Right lobe of liver (tissue), 4 donors: ENCODE measurements around the gene SEMA7A.

Experiments used
- CTCF ChIP-seq, 4 donors: fragments of 200-600 bp in 3 of 4; fragments of 450-650 bp in 1 of 4; IDR thresholded peaks; one replicate each; pipeline versions ENCODE4 v1.5.1 to v1.8.0; 2016 to 2022; ENCODE audit warnings: antibody characterized with exemption in 4 of 4, mild to moderate bottlenecking in 2 of 4
- POLR2A ChIP-seq: fragments of 450-650 bp; IDR thresholded peaks from one replicate; pipeline ENCODE4 v1.6.1; 2017; ENCODE audit warnings: antibody characterized with exemption, mild to moderate bottlenecking
- donor health status: DM: no; HTN: no; CAD: no.
- donor health status: DM: no; HTN: no; CAD: no.
- donor health status: DM: no; HTN: yes; CAD: no.

GRCh38 chr15:74382004-74382816, 51.5 kb downstream of the SEMA7A start:
- peak; percentile 93 to 99 (median 96) for TF ChIP-seq CTCF (IDR thresholded peaks at IDR 0.05)
- no peak for TF ChIP-seq POLR2A
